K562 (cell line): ENCODE measurements around the gene FANCG. TPM values are rescaled to one million over a fixed set of nuclear protein-coding genes. Genes with fewer than 3 reads are reported as not detected.

Experiments
- ATAC-seq: fragments of 200-7000 bp; cut with Tn5 transposase; 3 replicates; pipeline ENCODE4 v1.9.1; 2020; ENCODE audit warnings: moderate library complexity
- BruUV-seq: library from RNA; stranded (reverse); fragments of 400-500 nt; replicated peaks from 2 replicates; lab custom pipeline; 2021; lab: Mats Ljungman, UMichigan
- CTCF ChIA-PET: fragments of 300-600 bp; formaldehyde crosslinking; extraction: SDS; loops from one replicate; lab custom pipeline; 2021; ENCODE audit warnings: low intra/inter-chr PET ratio; lab: Yijun Ruan, JAX
- POLR2A ChIA-PET: fragments of 300-600, 350-650 bp; sonication (Branson Sonifier 250); formaldehyde crosslinking; extraction: SDS; loops from one replicate; lab custom pipeline; 2021; ENCODE audit warnings: antibody characterized with exemption, inconsistent platforms; lab: Yijun Ruan, JAX
- DNase-seq, 4 experiments: peaks; one replicate each; pipeline versions ENCODE4 v3.0.0 to v3.0.0-alpha.2; 2011 to 2018; ENCODE audit warnings: low spot score in 3 of 4, mixed read lengths in 3 of 4; ENCODE audit errors: extremely low read depth in 1 of 4
- FAIRE-seq: peaks from 2 replicates; lab custom pipeline; 2011; peaks lifted over from hg19 to GRCh38; lab: Jason Lieb, UNC
- H2AFZ ChIP-seq: 2 replicates; pipeline ENCODE4 v1.6.0; 2011; ENCODE audit warnings: low read depth, low read length, control low read depth, inconsistent platforms
- H3K27ac ChIP-seq: fragments of 200-600 bp; 3 replicates; pipeline ENCODE4 v1.8.0; 2011; ENCODE audit warnings: low read depth, mild to moderate bottlenecking, control low read depth, inconsistent platforms, low read length, moderate library complexity, mixed read lengths; ENCODE audit errors: extremely low read depth
- H3K27me3 ChIP-seq, 2 experiments: fragments of 300-600 bp in 1 of 2; 2 replicates in 1 of 2; 3 replicates in 1 of 2; pipeline versions ENCODE4 v1.6.0 to v1.8.0; 2011; ENCODE audit warnings: inconsistent platforms in 2 of 2, low read length in 2 of 2, mild to moderate bottlenecking in 1 of 2, mixed read lengths in 1 of 2, moderate library complexity in 1 of 2; ENCODE audit not compliant: control insufficient read depth in 2 of 2, insufficient read depth in 2 of 2
- H3K36me3 ChIP-seq: fragments of 300-600 bp; 3 replicates; pipeline ENCODE4 v1.8.0; 2011; ENCODE audit warnings: mild to moderate bottlenecking, low read length, inconsistent platforms; ENCODE audit not compliant: control insufficient read depth, insufficient read depth
- H3K4me1 ChIP-seq, 2 experiments: fragments of 200-600 bp in 1 of 2; replicated peaks in 1 of 2; 2 replicates in 1 of 2; 3 replicates in 1 of 2; pipeline versions ENCODE4 v1.5.1 to v1.8.0; 2011; ENCODE audit warnings: inconsistent platforms in 2 of 2, low read length in 2 of 2, mild to moderate bottlenecking in 1 of 2, mixed read lengths in 1 of 2, moderate library complexity in 1 of 2; ENCODE audit not compliant: control insufficient read depth in 2 of 2, insufficient read depth in 2 of 2
- H3K4me2 ChIP-seq: 2 replicates; pipeline ENCODE4 v1.6.1; 2011; ENCODE audit warnings: low read length, control low read depth, inconsistent platforms, mixed read lengths; ENCODE audit not compliant: insufficient read depth
- H3K4me3 ChIP-seq: fragments of 200-600 bp; sonication (generic), shearing (Covaris generic); 2 replicates; pipeline ENCODE4 v1.5.1; 2016; ENCODE audit warnings: control low read depth, inconsistent platforms
- H3K79me2 ChIP-seq: fragments of 200-600 bp; 3 replicates; pipeline ENCODE4 v1.8.0; 2011; ENCODE audit warnings: low read length, inconsistent platforms; ENCODE audit not compliant: control insufficient read depth, insufficient read depth
- H3K9ac ChIP-seq, 2 experiments: 2 replicates each; pipeline versions ENCODE4 v1.6.0 to v1.6.1; 2011; ENCODE audit warnings: low read depth in 2 of 2, low read length in 2 of 2, control low read depth in 1 of 2, inconsistent platforms in 1 of 2, mild to moderate bottlenecking in 1 of 2, mixed read lengths in 1 of 2; ENCODE audit not compliant: insufficient read depth in 1 of 2
- H3K9me1 ChIP-seq: one replicate; pipeline ENCODE4 v1.6.0; 2011; ENCODE audit warnings: inconsistent platforms, mild to moderate bottlenecking, low read length, moderate library complexity; ENCODE audit not compliant: control insufficient read depth, insufficient read depth
- H3K9me3 ChIP-seq: replicated peaks from 2 replicates; pipeline ENCODE4 v1.5.1; 2011; ENCODE audit warnings: low read depth, low read length, inconsistent platforms; ENCODE audit not compliant: control insufficient read depth, insufficient read depth
- H4K20me1 ChIP-seq: replicated peaks from 2 replicates; pipeline ENCODE4 v1.6.1; 2011; ENCODE audit warnings: low read length, inconsistent platforms, mixed read lengths; ENCODE audit not compliant: control insufficient read depth, insufficient read depth
- CAMTA2 ChIP-seq: fragments of 250-450 bp; sonication (Bioruptor Pico); conservative IDR thresholded peaks from 2 replicates; pipeline ENCODE4 v1.5.1; 2022
- CBX1 ChIP-seq: sonication (generic); IDR thresholded peaks from 2 replicates; pipeline ENCODE4 v1.6.1; 2016; ENCODE audit warnings: antibody characterized with exemption, low read depth, mild to moderate bottlenecking
- CHD2 ChIP-seq: IDR thresholded peaks from 2 replicates; pipeline ENCODE4 v1.6.1; 2011; ENCODE audit warnings: low read depth, low read length
- EP400 ChIP-seq: fragments of 450-650 bp; IDR thresholded peaks from 2 replicates; pipeline ENCODE4 v1.6.1; 2017; ENCODE audit warnings: antibody characterized with exemption, mild to moderate bottlenecking, moderate library complexity
- FOXK2 ChIP-seq, 2 experiments: fragments of 450-650 bp; IDR thresholded peaks in 1 of 2; conservative IDR thresholded peaks in 1 of 2; 2 replicates each; pipeline ENCODE4 v1.6.1; 2016; ENCODE audit warnings: low read depth in 2 of 2, mild to moderate bottlenecking in 1 of 2
- MAFG ChIP-seq: fragments of 450-650 bp; conservative IDR thresholded peaks from 2 replicates; pipeline ENCODE4 v1.6.1; 2016; ENCODE audit warnings: missing genetic modification characterization, missing compliant biosample characterization
- MTA1 ChIP-seq: fragments of 450-650 bp; IDR thresholded peaks from 2 replicates; pipeline ENCODE4 v1.6.1; 2017; ENCODE audit warnings: borderline replicate concordance
- MYC ChIP-seq, 2 experiments: fragments of 250-450 bp in 1 of 2; sonication (Bioruptor Pico) in 1 of 2; IDR thresholded peaks; 2 replicates each; pipeline versions ENCODE4 v1.5.1 to v1.6.1; 2012 to 2021; ENCODE audit warnings: low read depth in 2 of 2, borderline replicate concordance in 1 of 2, improper control_type of control experiment in 1 of 2, low read length in 1 of 2, mild to moderate bottlenecking in 1 of 2, moderate library complexity in 1 of 2
- NONO ChIP-seq, 2 experiments: fragments of 200-400 bp in 1 of 2; fragments of 450-650 bp in 1 of 2; formaldehyde crosslinking in 1 of 2; IDR thresholded peaks; 2 replicates each; pipeline ENCODE4 v1.6.1; 2017; ENCODE audit warnings: low read depth in 2 of 2, mild to moderate bottlenecking in 2 of 2, moderate library complexity in 2 of 2, low read length in 1 of 2
- PBX2 ChIP-seq, 2 experiments: IDR thresholded peaks in 1 of 2; conservative IDR thresholded peaks in 1 of 2; 2 replicates each; pipeline ENCODE4 v1.6.1; 2016; ENCODE audit warnings: low read depth in 2 of 2, mild to moderate bottlenecking in 1 of 2, missing compliant biosample characterization in 1 of 2, missing genetic modification characterization in 1 of 2, moderate library complexity in 1 of 2
- PHF8 ChIP-seq: fragments of 200-600 bp; sonication (generic); IDR thresholded peaks from 2 replicates; pipeline ENCODE4 v1.6.1; 2012; ENCODE audit warnings: mixed run types, mild to moderate bottlenecking, inconsistent platforms, low read length, moderate library complexity, borderline replicate concordance
- PKNOX1 ChIP-seq: fragments of 450-650 bp; IDR thresholded peaks from 2 replicates; pipeline ENCODE4 v1.6.1; 2016
- RBM25 ChIP-seq: fragments of 200-400 bp; formaldehyde crosslinking; IDR thresholded peaks from 2 replicates; pipeline ENCODE4 v1.6.1; 2018; ENCODE audit warnings: low read length, low read depth, moderate library complexity; ENCODE audit not compliant: severe bottlenecking
- SMAD4 ChIP-seq: fragments of 250-450 bp; sonication (Bioruptor Pico); conservative IDR thresholded peaks from 2 replicates; pipeline ENCODE4 v1.8.0; 2021; ENCODE audit warnings: inconsistent platforms, mild to moderate bottlenecking, moderate library complexity
- SOX6 ChIP-seq: fragments of 450-650 bp; IDR thresholded peaks from 2 replicates; pipeline ENCODE4 v1.6.1; 2014; ENCODE audit warnings: mild to moderate bottlenecking
- SP1 ChIP-seq: sonication (generic); formaldehyde crosslinking; IDR thresholded peaks from 2 replicates; pipeline ENCODE4 v1.8.1; 2022; ENCODE audit warnings: mild to moderate bottlenecking, missing genetic modification reagents
- TBP ChIP-seq: optimal IDR thresholded peaks from 2 replicates; pipeline ENCODE3; 2011; ENCODE audit warnings: low read depth, low read length, improper control_type of control experiment
- WGBS: fragments of 100-300 bp; shearing (Covaris generic); methylation state at CpG from one replicate; pipeline ENCODE4 v1.1.6; 2016; ENCODE audit warnings: low coverage, mixed read lengths; ENCODE audit not compliant: insufficient coverage; ENCODE audit errors: missing lambda C conversion rate; 5-methylcytosine and 5-hydroxymethylcytosine counted together
- in situ Hi-C: fragments of 300-500 bp; cut with MboI; formaldehyde crosslinking; loops from 4 replicates; pipeline ENCODE4 v1.15.0; 2018; ENCODE audit warnings: inconsistent platforms, mixed read lengths
- intact Hi-C: fragments of 100-400 bp; cut with micrococcal nuclease; formaldehyde crosslinking; loops from 2 replicates; pipeline ENCODE4 v1.14.2; 2022
- polyA plus RNA-seq, 8 experiments: library from polyadenylated mRNA; depleted of rRNA in 4 of 8; stranded (reverse) in 5 of 8; unstranded in 3 of 8; fragments of >200 nt; fragmentation: Nextera tagmentation in 2 of 8; fragmentation: Illumina TruSeq in 1 of 8; extraction: Ambion mirVana in 2 of 8; extraction: Trizol in 1 of 8; gene quantifications; 2 replicates each; pipeline versions ENCODE4 v1.2.1 to v1.2.3, GENCODE V29; 2011 to 2014; ENCODE audit warnings: inconsistent platforms in 1 of 8, missing spikeins in 1 of 8
- total RNA-seq, 7 experiments: library from RNA; depleted of rRNA in 6 of 7; stranded (reverse); fragments of >200 nt in 6 of 7; fragmentation: Illumina TruSeq in 2 of 7; extraction: Trizol in 2 of 7; gene quantifications; 2 replicates each; pipeline versions ENCODE4 v1.2.1 to v1.2.3, GENCODE V29; 2011 to 2021; ENCODE audit warnings: low replicate concordance in 1 of 7

FANCG gene
- total and polyA plus RNA-seq, 9 of the 15 experiments (the other 6 are each of a cell fraction or from before 2014, with no cell fraction given), result 7.5 to 43.9 (median 31.0) TPM

GRCh38 chr9:35072461-35073278, 7.1 kb downstream of the FANCG start, which contains the start of gene VCP:
Gene VCP (minus strand): TSS chr9:35072625. CDS start chr9:35072353, 272 bp downstream.
- Histone ChIP-seq H3K79me2 (peaks cover 52% of the 10 kb centered on the region), H3K4me3 (peak within 1 kb of the TSS; percentile 99), H2AFZ (peak within 1 kb of the TSS; percentile 64), H3K4me2 (peak within 1 kb of the TSS; percentile 90), H3K9me3 (no peaks in the 10 kb centered on the region), H3K9me1 (no peaks in the 10 kb centered on the region), H3K36me3 (peaks cover 76% of the 10 kb centered on the region), H3K4me1 (peaks cover 5 to 15% of the 10 kb centered on the region in 2 experiments; a peak in 3 of 5 replicates), H3K9ac (peak within 1 kb of the TSS; percentile 93 to 95), H3K27me3 (no peaks in the 10 kb centered on the region), H4K20me1 (peaks cover 29% of the 10 kb centered on the region), H3K27ac (peak within 1 kb of the TSS; percentile 97)
- FAIRE-seq, result peak; percentile 100
- intact Hi-C loops (loop anchor here (2.0 kb wide), 2 partner anchors 24 to 42 kb away; partner anchors contain the start of genes ATOSB and PIGO), in situ Hi-C loops (no loop called here)
- CTCF ChIA-PET, result no interaction called here
- 8% methylated on average over 51 of the region's 54 CpGs for WGBS
- no TSS peak for BruUV-seq
- POLR2A ChIA-PET, result interaction anchor here (0.5 to 3.0 kb wide), 13 partner anchors 13 to 538 kb away, joined by 3 to 32 read pairs (median 3); partner anchors contain the start of gene PIGO
- DNase-seq, result peak; percentile 93 to 98 (median 96)
- peak; percentile 95 for ATAC-seq
- TF ChIP-seq SOX6, result 0 out of 2 replicates have a peak, but pooled peaks have one; percentile 11
- TF ChIP-seq SP1 (CRISPR knock-in tag), result peak; percentile 75; the same call in 1 of the 2 replicates
- TF ChIP-seq EP400, result peak; percentile 72
- 0 out of 2 replicates have a peak, but pooled peaks have one; percentile 22 for TF ChIP-seq PBX2 (CRISPR knock-in tag; IDR thresholded peaks at IDR 0.05; ENCODE audit: low read depth)
- TF ChIP-seq PBX2 (tag; conservative IDR thresholded peaks at IDR 0.05; ENCODE audit: low read depth), result peak; percentile 85
- TF ChIP-seq CBX1, result peak; percentile 36; the same call in 1 of the 2 replicates
- peak; percentile 74; the same call in 1 of the 2 replicates for TF ChIP-seq PHF8
- TF ChIP-seq NONO (IDR thresholded peaks at IDR 0.05; ENCODE audit: low read depth in 2 of 2, low read length in 1 of 2), result no peak
- no peak for TF ChIP-seq MAFG
- no peak for TF ChIP-seq CAMTA2 (CRISPR knock-in tag)
- TF ChIP-seq MTA1, result no peak
- TF ChIP-seq PKNOX1, result peak; percentile 97
- TF ChIP-seq RBM25, result peak; percentile 83
- 0 out of 2 replicates have a peak, but pooled peaks have one; percentile 1 for TF ChIP-seq SMAD4 (CRISPR knock-in tag)
- TF ChIP-seq MYC (IDR thresholded peaks at IDR 0.05; ENCODE audit: low read depth, low read length), result no peak
- no peak for TF ChIP-seq MYC (CRISPR knock-in tag; IDR thresholded peaks at IDR 0.05; ENCODE audit: borderline replicate concordance, low read depth)
- TF ChIP-seq TBP, result peak; percentile 82
- peak; percentile 74 for TF ChIP-seq CHD2
- 0 out of 4 replicates have a peak, but pooled peaks of 1 of the 2 experiments have one; percentile 25 for TF ChIP-seq FOXK2 (conservative IDR thresholded peaks at IDR 0.05 in 1 of 2, IDR thresholded peaks at IDR 0.05 in 1 of 2; ENCODE audit: low read depth in 2 of 2)
